ENCODE measurements around the gene RENBP.

RENBP gene

GRCh38 chrX:153922932-153923857 is 21.2 kb downstream of the RENBP start:
- peak; percentile 18 for TF ChIP-seq CTCF (IDR thresholded peaks at IDR 0.05; ENCODE audit: borderline replicate concordance, control extremely low read depth, extremely low read depth, insufficient read depth, missing control alignments)
- DNase-seq (ENCODE audit: low spot score) = no peak
- in situ Hi-C loops (cut with MboI; ENCODE audit: low sequenced_read_pairs, unreplicated experiment) = no loop called here

GRCh38 chrX:153921511-153922446 is 22.7 kb downstream of the RENBP start:
- DNase-seq (ENCODE audit: low spot score) = no peak
- no peak for TF ChIP-seq CTCF (IDR thresholded peaks at IDR 0.05; ENCODE audit: borderline replicate concordance, control extremely low read depth, extremely low read depth, insufficient read depth, missing control alignments)
- in situ Hi-C loops (cut with MboI; ENCODE audit: low sequenced_read_pairs, unreplicated experiment) = no loop called here

DNA sequence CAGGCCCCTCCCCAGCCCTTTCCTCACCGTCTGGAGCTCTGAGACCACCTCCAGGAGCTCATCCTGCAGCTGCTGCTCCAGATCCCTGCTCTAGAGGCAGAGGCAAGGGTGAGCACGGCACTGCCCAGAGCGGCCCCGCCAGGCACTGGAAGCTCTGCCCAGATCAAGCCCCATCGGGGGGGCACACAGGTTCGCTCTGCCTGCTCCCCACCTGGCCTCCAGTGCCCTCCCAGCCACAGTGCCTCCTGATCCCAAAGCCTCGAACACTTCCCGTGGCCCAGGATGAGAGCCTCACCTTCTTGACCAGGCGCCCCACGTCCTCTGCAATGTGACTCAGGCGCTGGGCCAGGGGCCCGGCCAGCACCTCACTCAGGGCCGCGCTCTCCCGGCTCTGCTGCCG is 23.4 kb downstream of the RENBP start:
- in situ Hi-C loops (cut with MboI; ENCODE audit: low sequenced_read_pairs, unreplicated experiment) = no loop called here
- no peak for DNase-seq (ENCODE audit: low spot score)
- TF ChIP-seq CTCF (IDR thresholded peaks at IDR 0.05; ENCODE audit: borderline replicate concordance, control extremely low read depth, extremely low read depth, insufficient read depth, missing control alignments) = no peak

DNA sequence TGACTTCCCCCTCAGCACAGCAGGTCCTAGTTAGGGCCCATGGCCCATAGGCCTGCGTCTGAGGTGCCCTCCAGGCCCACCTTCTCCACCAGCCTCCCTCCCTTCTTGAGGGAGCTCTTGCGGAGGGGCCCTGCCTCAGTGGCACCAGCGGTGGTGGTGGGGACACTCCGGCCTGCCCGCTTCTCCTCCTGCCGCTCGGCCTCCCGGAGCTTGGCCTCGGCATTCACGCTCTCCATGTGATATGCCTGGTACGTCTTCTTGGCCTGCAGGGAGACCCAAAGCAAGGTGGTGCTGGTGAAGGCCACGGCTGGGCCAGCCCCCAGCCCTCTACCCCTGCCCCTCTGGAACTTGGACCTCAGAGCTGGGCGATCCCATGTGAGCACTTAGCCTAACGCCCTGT is 23.9 kb downstream of the RENBP start:
- no peak for DNase-seq (ENCODE audit: low spot score)
- in situ Hi-C loops (cut with MboI; ENCODE audit: low sequenced_read_pairs, unreplicated experiment) = no loop called here
- no peak for TF ChIP-seq CTCF (IDR thresholded peaks at IDR 0.05; ENCODE audit: borderline replicate concordance, control extremely low read depth, extremely low read depth, insufficient read depth, missing control alignments)

DNA sequence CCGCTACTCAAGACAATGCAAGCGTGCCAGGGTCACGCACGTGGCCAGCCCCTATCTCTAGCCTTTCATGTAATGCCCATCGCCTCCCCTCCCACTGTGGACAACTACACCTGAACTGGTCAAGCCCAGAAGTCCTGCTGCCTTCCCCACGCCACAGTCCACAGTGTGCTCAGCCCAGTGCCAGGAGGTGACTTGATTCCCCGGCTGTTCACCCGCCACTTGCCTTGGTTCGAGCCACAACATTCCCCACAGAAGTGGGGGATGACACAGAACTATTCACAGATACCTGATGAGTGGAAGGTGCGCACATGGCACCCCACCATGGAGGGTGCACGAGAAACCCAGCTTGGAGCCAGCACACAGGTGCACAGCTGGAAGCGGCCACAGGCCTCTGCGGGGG is 25.2 kb downstream of the RENBP start:
- in situ Hi-C loops (cut with MboI; ENCODE audit: low sequenced_read_pairs, unreplicated experiment) = no loop called here
- TF ChIP-seq CTCF (IDR thresholded peaks at IDR 0.05; ENCODE audit: borderline replicate concordance, control extremely low read depth, extremely low read depth, insufficient read depth, missing control alignments) = no peak
- DNase-seq (ENCODE audit: low spot score) = no peak

GRCh38 chrX:153917869-153918268 is 26.6 kb downstream of the RENBP start:
- no peak for DNase-seq (ENCODE audit: low spot score)
- in situ Hi-C loops (cut with MboI; ENCODE audit: low sequenced_read_pairs, unreplicated experiment) = no loop called here
- TF ChIP-seq CTCF (IDR thresholded peaks at IDR 0.05; ENCODE audit: borderline replicate concordance, control extremely low read depth, extremely low read depth, insufficient read depth, missing control alignments) = no peak
